OCI-LY1 (cell line): ENCODE results near the gene CXCL6.

Experiments used
- CTCF ChIP-seq: fragments of 200-600 bp; sonication (generic), shearing (Covaris generic); IDR thresholded peaks from 2 replicates; pipeline ENCODE4 v1.5.1; 2017; ENCODE audit warnings: mild to moderate bottlenecking, antibody characterized with exemption, low read length, moderate library complexity, mixed read lengths
- EZH2 ChIP-seq: fragments of 200-600 bp; sonication (generic), shearing (Covaris generic); IDR thresholded peaks from 2 replicates; pipeline ENCODE4 v1.8.0; 2017; ENCODE audit warnings: borderline replicate concordance, mixed run types, mild to moderate bottlenecking, antibody characterized with exemption, low read length, moderate library complexity, mixed read lengths

- TF ChIP-seq CTCF (no peak), EZH2 (no peak)
These were observed 37.6 kb upstream of the CXCL6 start for GRCh38 chr4:73798842-73799241.
